Activated naive CD4-positive, alpha-beta T cell treated with anti-CD3 and anti-CD28 coated beads, Interleukin-2, amount 10 ng/mL, durations not matched to agents 7 days and 5 days (primary cell): Measurements from ENCODE around the gene SLC4A2.
"Not testable (repeated sequence)": the region's sequence is repeated elsewhere in the genome, so short reads cannot be mapped to it uniquely, and the experiment has no call there.

Experiments
- CTCF ChIA-PET: fragments of 350-600 bp; sonication (Branson Sonifier 250); formaldehyde crosslinking; loops from one replicate; lab custom pipeline; 2021; ENCODE audit warnings: antibody characterized with exemption; lab: Charles Lee
- DNase-seq: peaks from one replicate; pipeline ENCODE4 v3.0.0-alpha.2; 2020
- H3K27ac Mint-ChIP-seq: one replicate; pipeline ENCODE4 v1.8.0; 2021; ENCODE audit warnings: mild to moderate bottlenecking, moderate library complexity, mixed read lengths
- H3K27me3 Mint-ChIP-seq: one replicate; pipeline ENCODE4 v1.8.0; 2021; ENCODE audit warnings: mild to moderate bottlenecking, mixed read lengths
- H3K36me3 Mint-ChIP-seq: one replicate; pipeline ENCODE4 v1.8.0; 2021; ENCODE audit warnings: mixed read lengths
- H3K4me1 Mint-ChIP-seq: one replicate; pipeline ENCODE4 v1.8.0; 2021; ENCODE audit warnings: mixed read lengths
- H3K4me3 Mint-ChIP-seq: one replicate; pipeline ENCODE4 v1.8.0; 2021; ENCODE audit warnings: mild to moderate bottlenecking, moderate library complexity, mixed read lengths
- H3K9me3 Mint-ChIP-seq: one replicate; pipeline ENCODE4 v1.8.0; 2021; ENCODE audit warnings: mixed read lengths

SLC4A2 gene, protein sequence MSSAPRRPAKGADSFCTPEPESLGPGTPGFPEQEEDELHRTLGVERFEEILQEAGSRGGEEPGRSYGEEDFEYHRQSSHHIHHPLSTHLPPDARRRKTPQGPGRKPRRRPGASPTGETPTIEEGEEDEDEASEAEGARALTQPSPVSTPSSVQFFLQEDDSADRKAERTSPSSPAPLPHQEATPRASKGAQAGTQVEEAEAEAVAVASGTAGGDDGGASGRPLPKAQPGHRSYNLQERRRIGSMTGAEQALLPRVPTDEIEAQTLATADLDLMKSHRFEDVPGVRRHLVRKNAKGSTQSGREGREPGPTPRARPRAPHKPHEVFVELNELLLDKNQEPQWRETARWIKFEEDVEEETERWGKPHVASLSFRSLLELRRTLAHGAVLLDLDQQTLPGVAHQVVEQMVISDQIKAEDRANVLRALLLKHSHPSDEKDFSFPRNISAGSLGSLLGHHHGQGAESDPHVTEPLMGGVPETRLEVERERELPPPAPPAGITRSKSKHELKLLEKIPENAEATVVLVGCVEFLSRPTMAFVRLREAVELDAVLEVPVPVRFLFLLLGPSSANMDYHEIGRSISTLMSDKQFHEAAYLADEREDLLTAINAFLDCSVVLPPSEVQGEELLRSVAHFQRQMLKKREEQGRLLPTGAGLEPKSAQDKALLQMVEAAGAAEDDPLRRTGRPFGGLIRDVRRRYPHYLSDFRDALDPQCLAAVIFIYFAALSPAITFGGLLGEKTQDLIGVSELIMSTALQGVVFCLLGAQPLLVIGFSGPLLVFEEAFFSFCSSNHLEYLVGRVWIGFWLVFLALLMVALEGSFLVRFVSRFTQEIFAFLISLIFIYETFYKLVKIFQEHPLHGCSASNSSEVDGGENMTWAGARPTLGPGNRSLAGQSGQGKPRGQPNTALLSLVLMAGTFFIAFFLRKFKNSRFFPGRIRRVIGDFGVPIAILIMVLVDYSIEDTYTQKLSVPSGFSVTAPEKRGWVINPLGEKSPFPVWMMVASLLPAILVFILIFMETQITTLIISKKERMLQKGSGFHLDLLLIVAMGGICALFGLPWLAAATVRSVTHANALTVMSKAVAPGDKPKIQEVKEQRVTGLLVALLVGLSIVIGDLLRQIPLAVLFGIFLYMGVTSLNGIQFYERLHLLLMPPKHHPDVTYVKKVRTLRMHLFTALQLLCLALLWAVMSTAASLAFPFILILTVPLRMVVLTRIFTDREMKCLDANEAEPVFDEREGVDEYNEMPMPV

DNA sequence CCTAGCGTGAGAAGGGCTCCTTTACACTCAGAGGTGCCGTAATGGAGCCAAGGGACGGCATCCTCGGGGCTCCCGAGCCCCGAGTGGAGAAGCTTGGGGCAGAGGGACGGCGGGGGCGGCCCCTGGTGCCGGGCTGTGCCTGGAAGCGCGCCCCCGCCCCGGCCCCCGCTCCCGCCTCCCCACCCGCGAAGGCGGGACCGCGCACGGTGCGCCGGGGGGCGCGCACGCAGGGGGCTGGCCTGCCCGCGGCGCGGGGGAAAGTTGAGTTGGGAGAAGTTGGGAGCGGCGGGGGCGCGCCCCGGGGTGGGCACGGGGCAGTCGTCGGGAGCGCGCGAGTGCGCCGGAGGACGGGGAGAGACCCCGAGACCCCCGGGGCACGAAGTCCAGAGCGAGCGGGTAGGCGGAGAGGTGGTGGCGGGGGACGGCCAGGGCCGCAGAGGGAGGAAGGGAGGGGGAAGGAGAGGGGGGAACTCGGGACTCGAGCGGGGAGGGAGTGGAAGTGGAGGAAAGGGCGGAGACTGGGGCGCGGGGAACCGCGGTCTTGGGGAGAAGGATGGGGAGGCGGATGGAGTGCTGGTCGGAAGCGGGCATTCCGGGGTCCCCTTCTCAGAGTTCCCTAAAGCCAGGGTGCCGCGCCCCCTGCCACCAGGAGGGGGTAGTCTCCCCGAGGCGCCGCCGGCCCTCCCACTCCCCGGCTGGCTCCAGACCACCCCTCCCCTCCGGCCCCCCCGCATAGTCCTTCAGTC lies at the start of gene SLC4A2:
TSS of gene SLC4A2 (plus strand) at position 223 of the 746 bp plus-strand sequence. CDS start 2,399 bp downstream, outside the sequence.
- CTCF ChIA-PET: interaction anchor here (0.7 to 1.8 kb wide), 2 partner anchors 40 to 51 kb away, joined by 3 to 7 read pairs; no protein-coding TSS in a partner anchor
- H3K4me3 Mint-ChIP-seq: peak within 1 kb of the TSS; percentile 96

DNA sequence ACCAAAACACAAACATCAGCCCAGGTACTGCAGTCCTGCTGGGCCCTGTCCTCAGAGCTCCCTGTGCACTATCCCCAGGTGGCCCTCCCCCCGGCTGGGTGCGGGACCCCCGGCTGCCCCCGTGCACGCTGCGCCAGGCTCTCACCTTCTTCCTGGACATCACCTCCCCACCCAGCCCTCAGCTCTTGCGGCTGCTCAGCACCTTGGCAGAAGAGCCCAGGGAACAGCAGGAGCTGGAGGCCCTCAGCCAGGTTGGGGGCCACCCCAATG lies 49.4 kb upstream of the SLC4A2 start:
- no peak for DNase-seq
- Mint-ChIP-seq H3K27me3 (no peaks in the 10 kb centered on the region), H3K36me3 (peaks cover 31% of the 10 kb centered on the region), H3K4me1 (peaks cover 84% of the 10 kb centered on the region), H3K4me3 (peak overlapping the region; percentile 73), H3K9me3 (no peaks in the 10 kb centered on the region), H3K27ac (peak overlapping the region; percentile 94)
- CTCF ChIA-PET: interaction anchor here (1.4 to 4.3 kb wide), 7 partner anchors 8 to 101 kb away, joined by 3 to 33 read pairs (median 16); partner anchors contain the start of gene ABCB8

More for the DNA sequence above, at the start of gene SLC4A2:
- peaks cover 48% of the 10 kb centered on the region for H3K4me1 Mint-ChIP-seq
- no peaks in the 10 kb centered on the region for H3K27me3 Mint-ChIP-seq
- no peaks in the 10 kb centered on the region for H3K9me3 Mint-ChIP-seq
- H3K27ac Mint-ChIP-seq: peak within 1 kb of the TSS; percentile 94
- H3K36me3 Mint-ChIP-seq: peaks cover 8% of the 10 kb centered on the region
- peak; percentile 79 for DNase-seq

GRCh38 chr7:151010307-151011096 lies 48.9 kb upstream of the SLC4A2 start:
- no peaks in the 10 kb centered on the region for H3K9me3 Mint-ChIP-seq
- H3K27ac Mint-ChIP-seq: peak overlapping the region; percentile 94
- H3K27me3 Mint-ChIP-seq: no peaks in the 10 kb centered on the region
- peaks cover 37% of the 10 kb centered on the region for H3K36me3 Mint-ChIP-seq
- CTCF ChIA-PET: interaction anchor here (0.7 to 4.3 kb wide), 14 partner anchors 8 to 113 kb away, joined by 3 to 33 read pairs (median 5); partner anchors contain the start of genes ABCB8 and NOS3
- peak; percentile 73 for DNase-seq
- H3K4me3 Mint-ChIP-seq: peak overlapping the region; percentile 73
- peaks cover 89% of the 10 kb centered on the region for H3K4me1 Mint-ChIP-seq

DNA sequence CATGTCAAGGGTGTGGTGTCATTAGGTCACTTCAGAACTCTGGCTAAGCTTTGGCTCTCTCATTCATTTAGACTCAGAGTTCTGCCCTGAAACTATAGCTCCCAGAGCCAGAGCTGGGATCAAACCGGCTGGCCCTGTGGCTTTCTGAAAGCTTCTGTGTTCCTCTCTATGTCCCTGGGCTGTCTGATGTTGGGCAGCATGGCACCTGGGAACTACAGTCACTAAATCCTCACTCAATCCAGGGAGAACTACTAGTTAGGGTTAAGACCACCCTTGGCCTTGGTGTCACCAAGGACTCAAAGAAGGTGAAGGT lies 48.3 kb upstream of the SLC4A2 start:
- CTCF ChIA-PET: interaction anchor here (0.7 to 4.3 kb wide), 14 partner anchors 7 to 113 kb away, joined by 3 to 33 read pairs (median 5); partner anchors contain the start of genes ABCB8 and NOS3
- Mint-ChIP-seq H3K36me3 (peaks cover 34% of the 10 kb centered on the region), H3K9me3 (no peaks in the 10 kb centered on the region), H3K4me3 (peak overlapping the region; percentile 73), H3K27me3 (no peaks in the 10 kb centered on the region), H3K4me1 (peaks cover 89% of the 10 kb centered on the region), H3K27ac (peak overlapping the region; percentile 94)
- DNase-seq: no peak

GRCh38 chr7:151011616-151012015 lies 47.8 kb upstream of the SLC4A2 start:
- peak overlapping the region; percentile 94 for H3K27ac Mint-ChIP-seq
- H3K27me3 Mint-ChIP-seq, DNase-seq, H3K9me3 Mint-ChIP-seq: not testable (repeated sequence)
- CTCF ChIA-PET: interaction anchor here (0.7 to 4.1 kb wide), 9 partner anchors 9 to 113 kb away, joined by 3 to 21 read pairs (median 5); no protein-coding TSS in a partner anchor
- H3K4me3 Mint-ChIP-seq: peak overlapping the region; percentile 53
- H3K4me1 Mint-ChIP-seq: peaks cover 91% of the 10 kb centered on the region
- peaks cover 33% of the 10 kb centered on the region for H3K36me3 Mint-ChIP-seq

DNA sequence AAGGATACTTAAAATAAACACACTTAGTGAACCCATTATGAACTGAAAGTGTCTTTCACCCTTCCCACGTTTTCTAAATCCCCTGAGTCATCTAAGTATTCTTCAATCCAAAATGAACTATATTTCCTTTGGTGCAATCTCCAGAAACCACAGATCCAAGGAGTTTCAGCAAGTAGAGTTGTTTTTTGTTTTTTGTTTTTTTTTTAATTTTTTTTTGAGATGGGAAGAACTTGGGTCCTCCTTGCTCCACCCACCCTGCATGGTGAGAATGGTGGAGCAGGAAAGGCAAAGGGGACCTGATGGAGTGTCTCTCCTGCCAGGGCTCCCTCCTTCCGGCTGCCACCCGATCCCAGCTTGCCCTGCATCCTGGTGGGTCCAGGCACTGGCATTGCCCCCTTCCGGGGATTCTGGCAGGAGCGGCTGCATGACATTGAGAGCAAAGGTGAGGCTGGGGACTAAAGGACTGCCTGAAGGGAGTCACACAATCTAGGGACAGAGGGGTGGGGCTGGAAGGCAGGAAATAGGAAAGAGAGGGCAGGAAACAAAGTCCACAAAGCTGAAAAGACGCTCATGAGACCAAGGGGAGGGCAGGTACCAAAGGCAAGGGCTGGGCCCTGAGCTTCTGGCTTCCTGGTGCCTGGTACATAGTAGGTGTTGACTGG lies 47.2 kb upstream of the SLC4A2 start:
- H3K27me3 Mint-ChIP-seq: peaks cover 4% of the 10 kb centered on the region
- peak overlapping the region; percentile 94 for H3K27ac Mint-ChIP-seq
- H3K4me3 Mint-ChIP-seq: peak overlapping the region; percentile 72
- peaks cover 33% of the 10 kb centered on the region for H3K36me3 Mint-ChIP-seq
- no peak for DNase-seq
- CTCF ChIA-PET: interaction anchor here (0.7 to 4.1 kb wide), 6 partner anchors 27 to 114 kb away, joined by 3 to 21 read pairs (median 6); no protein-coding TSS in a partner anchor
- H3K4me1 Mint-ChIP-seq: peaks cover 92% of the 10 kb centered on the region
- H3K9me3 Mint-ChIP-seq: no peaks in the 10 kb centered on the region

DNA sequence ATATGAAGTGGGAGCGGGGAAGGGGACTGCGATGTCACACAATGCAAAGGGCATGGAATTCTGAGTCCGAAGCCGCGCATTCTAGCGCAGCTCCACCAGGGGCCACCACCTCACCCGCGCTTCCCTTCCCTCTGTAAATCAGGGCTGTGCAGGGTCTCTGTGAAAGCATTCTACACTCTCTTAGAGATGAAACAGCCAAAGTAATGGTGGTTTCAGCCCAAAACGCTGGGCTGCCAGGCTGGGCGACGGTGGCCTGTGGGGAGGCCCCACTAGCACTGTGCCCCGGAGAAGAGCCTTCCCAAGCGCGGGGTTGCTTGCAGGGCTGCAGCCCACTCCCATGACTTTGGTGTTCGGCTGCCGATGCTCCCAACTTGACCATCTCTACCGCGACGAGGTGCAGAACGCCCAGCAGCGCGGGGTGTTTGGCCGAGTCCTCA lies 46.5 kb upstream of the SLC4A2 start:
- Mint-ChIP-seq H3K4me3 (peak overlapping the region; percentile 72), H3K36me3 (peaks cover 34% of the 10 kb centered on the region), H3K27ac (peak overlapping the region; percentile 94), H3K27me3 (peaks cover 6% of the 10 kb centered on the region), H3K4me1 (peaks cover 92% of the 10 kb centered on the region), H3K9me3 (no peaks in the 10 kb centered on the region)
- CTCF ChIA-PET: interaction anchor here (0.8 to 4.1 kb wide), 5 partner anchors 28 to 115 kb away, joined by 3 to 21 read pairs (median 7); no protein-coding TSS in a partner anchor
- DNase-seq: no peak

DNA sequence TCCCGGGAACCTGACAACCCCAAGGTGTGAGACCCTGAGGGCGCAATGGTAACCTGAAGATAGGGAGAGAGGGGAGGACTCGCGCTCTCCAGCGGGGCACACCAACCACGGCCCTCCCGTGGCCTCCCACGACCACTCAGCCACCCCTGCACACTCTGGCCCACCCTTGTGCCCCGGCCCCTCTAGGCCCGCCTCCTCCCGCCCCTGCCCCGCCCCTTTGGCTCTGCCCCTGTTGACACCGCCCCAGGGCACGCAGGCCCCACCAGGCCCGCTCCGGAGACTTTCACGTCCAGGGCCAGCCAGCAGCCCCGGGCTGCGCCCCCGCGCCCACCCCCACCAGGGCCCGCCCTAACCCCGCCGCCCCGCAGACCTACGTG lies 46.0 kb upstream of the SLC4A2 start:
- H3K27me3 Mint-ChIP-seq: peaks cover 11% of the 10 kb centered on the region

GRCh38 chr7:151013733-151014497 lies 45.5 kb upstream of the SLC4A2 start:
- H3K4me3 Mint-ChIP-seq: peak overlapping the region; percentile 90
- H3K9me3 Mint-ChIP-seq: no peaks in the 10 kb centered on the region
- H3K36me3 Mint-ChIP-seq: peaks cover 31% of the 10 kb centered on the region
- peaks cover 91% of the 10 kb centered on the region for H3K4me1 Mint-ChIP-seq
- peak; percentile 97 for DNase-seq
- peaks cover 16% of the 10 kb centered on the region for H3K27me3 Mint-ChIP-seq
- CTCF ChIA-PET: interaction anchor here (0.7 to 1.5 kb wide), 3 partner anchors 30 to 51 kb away, joined by 3 to 7 read pairs (median 5); no protein-coding TSS in a partner anchor
- H3K27ac Mint-ChIP-seq: peak overlapping the region; percentile 98

More for the DNA sequence above, 46.0 kb upstream of the SLC4A2 start:
- CTCF ChIA-PET: no interaction called here
- no peaks in the 10 kb centered on the region for H3K9me3 Mint-ChIP-seq
- H3K27ac Mint-ChIP-seq: peak overlapping the region; percentile 98
- peaks cover 31% of the 10 kb centered on the region for H3K36me3 Mint-ChIP-seq
- peaks cover 92% of the 10 kb centered on the region for H3K4me1 Mint-ChIP-seq
- DNase-seq: no peak
- H3K4me3 Mint-ChIP-seq: peak overlapping the region; percentile 90

GRCh38 chr7:151014950-151015349 lies 44.4 kb upstream of the SLC4A2 start:
- Mint-ChIP-seq H3K27me3 (peaks cover 27% of the 10 kb centered on the region), H3K4me3 (peak overlapping the region; percentile 90), H3K36me3 (peaks cover 29% of the 10 kb centered on the region), H3K27ac (peak overlapping the region; percentile 98), H3K4me1 (peaks cover 92% of the 10 kb centered on the region), H3K9me3 (no peaks in the 10 kb centered on the region)
- CTCF ChIA-PET: interaction anchor here (0.6 to 2.2 kb wide), 7 partner anchors 14 to 666 kb away, joined by 3 to 9 read pairs (median 4); partner anchors contain the start of gene ABCB8
- DNase-seq: peak; percentile 68

DNA sequence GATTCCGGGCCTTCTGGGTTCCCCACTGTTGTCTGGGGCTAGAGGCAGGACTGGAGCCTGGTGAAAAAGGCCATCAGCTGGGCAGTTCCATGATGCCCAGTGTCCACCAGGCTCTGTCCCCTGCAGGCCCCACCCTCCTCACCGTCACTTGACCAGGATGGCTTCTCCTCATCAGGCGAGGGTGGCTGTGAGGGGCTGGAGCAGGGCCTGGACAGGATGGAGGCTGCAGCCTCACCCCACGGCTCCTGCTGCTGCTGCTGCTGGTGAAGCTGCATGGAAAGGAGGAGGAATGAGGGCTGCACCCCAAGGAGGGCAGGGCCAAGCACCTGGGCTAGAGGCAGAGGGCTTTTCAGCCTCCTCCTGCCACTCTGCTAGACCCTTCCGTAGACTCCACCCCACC lies 43.4 kb upstream of the SLC4A2 start:
- H3K27me3 Mint-ChIP-seq: peaks cover 37% of the 10 kb centered on the region
- H3K4me1 Mint-ChIP-seq: peaks cover 87% of the 10 kb centered on the region

More for the DNA sequence above, 43.4 kb upstream of the SLC4A2 start:
- H3K27ac Mint-ChIP-seq: peak overlapping the region; percentile 98
- CTCF ChIA-PET: interaction anchor here (1.1 to 4.6 kb wide), 5 partner anchors 13 to 55 kb away, joined by 3 to 47 read pairs (median 9); partner anchors contain the start of gene ABCB8
- DNase-seq: no peak
- no peaks in the 10 kb centered on the region for H3K9me3 Mint-ChIP-seq
- no peak overlapping the region for H3K4me3 Mint-ChIP-seq
- peaks cover 26% of the 10 kb centered on the region for H3K36me3 Mint-ChIP-seq
